GM23338 (cell line): ENCODE measurements around the gene KRTAP4-8. TPM values are rescaled to one million over a fixed set of nuclear protein-coding genes. Genes with fewer than 3 reads are reported as not detected.
"Not testable (repeated sequence)": the region's sequence is repeated elsewhere in the genome, so short reads cannot be mapped to it uniquely, and the experiment has no call there.

Source experiments
- ATAC-seq: fragments of 200-7000 bp; cut with Tn5 transposase; 3 replicates; pipeline ENCODE4 v1.9.1; 2020
- DNase-seq: peaks from one replicate; pipeline ENCODE4 v3.0.0-alpha.2; 2015; ENCODE audit warnings: low spot score
- H2AFZ ChIP-seq: fragments of 200-600 bp; sonication (generic); 2 replicates; pipeline ENCODE4 v1.8.0; 2016; ENCODE audit warnings: antibody characterized with exemption, mild to moderate bottlenecking, moderate library complexity
- H3F3A ChIP-seq: fragments of 200-600 bp; sonication (generic); replicated peaks from 2 replicates; pipeline ENCODE4 v1.8.0; 2017; ENCODE audit warnings: antibody characterized with exemption, mixed run types, low read depth
- H3K27ac ChIP-seq: fragments of 200-600 bp; sonication (generic); 2 replicates; pipeline ENCODE4 v1.6.1; 2016; ENCODE audit warnings: low read depth
- H3K27me3 ChIP-seq: fragments of 200-600 bp; sonication (generic); 2 replicates; pipeline ENCODE4 v1.8.0; 2016; ENCODE audit warnings: mild to moderate bottlenecking, mixed run types, moderate library complexity; ENCODE audit not compliant: insufficient read depth
- H3K36me3 ChIP-seq: fragments of 200-600 bp; sonication (generic); 2 replicates; pipeline ENCODE4 v1.8.0; 2016; ENCODE audit warnings: mild to moderate bottlenecking; ENCODE audit not compliant: insufficient read depth
- H3K4me1 ChIP-seq: fragments of 200-600 bp; sonication (generic); 2 replicates; pipeline ENCODE4 v1.8.0; 2016; ENCODE audit warnings: mild to moderate bottlenecking, moderate library complexity; ENCODE audit not compliant: insufficient read depth
- H3K4me2 ChIP-seq: fragments of 200-600 bp; sonication (generic); 2 replicates; pipeline ENCODE4 v1.7.1; 2017; ENCODE audit warnings: mixed run types
- H3K4me3 ChIP-seq: fragments of 200-600 bp; sonication (generic); 2 replicates; pipeline ENCODE4 v1.6.1; 2016; ENCODE audit warnings: mixed run types
- H3K79me2 ChIP-seq: fragments of 200-600 bp; sonication (generic); replicated peaks from 2 replicates; pipeline ENCODE4 v1.8.0; 2017; ENCODE audit warnings: mild to moderate bottlenecking; ENCODE audit not compliant: insufficient read depth
- H3K9me2 ChIP-seq: fragments of 200-600 bp; sonication (generic); 2 replicates; pipeline ENCODE4 v1.8.0; 2017; ENCODE audit not compliant: insufficient read depth
- H4K20me1 ChIP-seq: fragments of 200-600 bp; sonication (generic); replicated peaks from 2 replicates; pipeline ENCODE4 v1.8.0; 2017; ENCODE audit warnings: mild to moderate bottlenecking; ENCODE audit not compliant: insufficient read depth
- H3K27ac Mint-ChIP-seq: 2 replicates; pipeline ENCODE4 v1.8.0; 2020; ENCODE audit warnings: inconsistent platforms, mild to moderate bottlenecking, moderate library complexity, mixed read lengths
- H3K27me3 Mint-ChIP-seq: 3 replicates; pipeline ENCODE4 v1.8.0; 2022; ENCODE audit warnings: low read depth, mild to moderate bottlenecking, moderate library complexity, mixed read lengths, inconsistent platforms; ENCODE audit not compliant: insufficient read depth, poor library complexity
- H3K36me3 Mint-ChIP-seq: 3 replicates; pipeline ENCODE4 v1.8.0; 2021; ENCODE audit warnings: low read depth, mild to moderate bottlenecking, inconsistent platforms, moderate library complexity, mixed read lengths
- H3K4me1 Mint-ChIP-seq: 3 replicates; pipeline ENCODE4 v1.8.0; 2020; ENCODE audit warnings: mild to moderate bottlenecking, inconsistent platforms, mixed read lengths
- H3K4me3 Mint-ChIP-seq: 3 replicates; pipeline ENCODE4 v1.8.0; 2021; ENCODE audit warnings: moderate library complexity, mild to moderate bottlenecking, inconsistent platforms, mixed read lengths
- H3K9me3 Mint-ChIP-seq: 3 replicates; pipeline ENCODE4 v1.8.0; 2020; ENCODE audit warnings: moderate library complexity, mild to moderate bottlenecking, inconsistent platforms, mixed read lengths
- EZH2 ChIP-seq: fragments of 200-600 bp; sonication (generic); IDR thresholded peaks from one replicate; pipeline ENCODE4 v1.8.0; 2017; ENCODE audit warnings: antibody characterized with exemption, mild to moderate bottlenecking, low read depth; ENCODE audit not compliant: unreplicated experiment
- EZH2phosphoT487 ChIP-seq: fragments of 200-600 bp; sonication (generic); IDR thresholded peaks from one replicate; pipeline ENCODE4 v1.8.1; 2018; ENCODE audit warnings: antibody characterized with exemption; ENCODE audit not compliant: unreplicated experiment
- JUNB ChIP-seq: IDR thresholded peaks from one replicate; pipeline ENCODE4 v1.6.1; 2016; ENCODE audit warnings: antibody characterized with exemption; ENCODE audit not compliant: unreplicated experiment
- REST ChIP-seq: IDR thresholded peaks from one replicate; pipeline ENCODE4 v1.6.1; 2018; ENCODE audit warnings: antibody characterized with exemption; ENCODE audit not compliant: unreplicated experiment
- STAT1 ChIP-seq: IDR thresholded peaks from one replicate; pipeline ENCODE4 v1.6.1; 2016; ENCODE audit warnings: antibody characterized with exemption; ENCODE audit not compliant: unreplicated experiment
- ZNF114 ChIP-seq: fragments of 250-450 bp; sonication (Bioruptor Pico); IDR thresholded peaks from 2 replicates; pipeline ENCODE4 v1.5.0; 2020; ENCODE audit warnings: mild to moderate bottlenecking, moderate library complexity
- ZNF331 ChIP-seq: fragments of 250-450 bp; sonication (Bioruptor Pico); IDR thresholded peaks from 2 replicates; pipeline ENCODE4 v1.5.0; 2020; ENCODE audit warnings: low read depth, mild to moderate bottlenecking, moderate library complexity
- polyA plus RNA-seq: library from polyadenylated mRNA; unstranded; fragments of >200 nt; fragmentation: Nextera tagmentation; extraction: Ambion mirVana; gene quantifications from 2 replicates; pipeline ENCODE4 v1.2.1, GENCODE V29; 2016
- total RNA-seq: library from RNA; depleted of rRNA; stranded (reverse); fragments of >200 nt; shearing (Covaris generic); gene quantifications from 2 replicates; pipeline ENCODE4 v1.2.3, GENCODE V29; 2014

Gene KRTAP4-8
- total and polyA plus RNA-seq, 2 experiments from 2014 or later: not detected

- H3K27me3 Mint-ChIP-seq, H3K4me3 Mint-ChIP-seq: not testable (repeated sequence)
Observed at GRCh38 chr17:41084100-41084856, 13.7 kb downstream of the KRTAP4-8 start, which contains the start of gene KRTAP4-7. TSS of gene KRTAP4-7 (plus strand) at chr17:41084150. CDS start at chr17:41084207, 57 bp downstream.

GRCh38 chr17:41083427-41083826 lies 14.5 kb downstream of the KRTAP4-8 start:
- not testable (repeated sequence) for DNase-seq, H3K27me3 ChIP-seq, H3K9me3 Mint-ChIP-seq, H4K20me1 ChIP-seq, H3K4me3 ChIP-seq, H3K27me3 Mint-ChIP-seq, H3K36me3 Mint-ChIP-seq, H3K27ac ChIP-seq, H3F3A ChIP-seq, H3K27ac Mint-ChIP-seq, H2AFZ ChIP-seq, H3K9me2 ChIP-seq, H3K4me1 ChIP-seq, H3K4me3 Mint-ChIP-seq, H3K36me3 ChIP-seq, H3K4me2 ChIP-seq, ATAC-seq, H3K79me2 ChIP-seq
- peaks cover 17% of the 10 kb centered on the region for H3K4me1 Mint-ChIP-seq

More at GRCh38 chr17:41084100-41084856, 13.7 kb downstream of the KRTAP4-8 start, which contains the start of gene KRTAP4-7:
- not testable (repeated sequence) for H3K27ac Mint-ChIP-seq, H3K36me3 Mint-ChIP-seq, H3K79me2 ChIP-seq, H4K20me1 ChIP-seq, H3K27ac ChIP-seq, H3K9me3 Mint-ChIP-seq, H3K4me3 ChIP-seq, H2AFZ ChIP-seq, H3F3A ChIP-seq, H3K4me2 ChIP-seq, H3K9me2 ChIP-seq, H3K36me3 ChIP-seq, DNase-seq, H3K4me1 ChIP-seq, ATAC-seq, H3K27me3 ChIP-seq
- peaks cover 17% of the 10 kb centered on the region for H3K4me1 Mint-ChIP-seq

GRCh38 chr17:41082626-41083025 lies 15.3 kb downstream of the KRTAP4-8 start:
- ATAC-seq (no peak), DNase-seq (no peak)
- TF ChIP-seq JUNB: no peak
- no peak for TF ChIP-seq EZH2phosphoT487
- TF ChIP-seq REST: no peak
- no peak for TF ChIP-seq ZNF331 (CRISPR knock-in tag)
- TF ChIP-seq EZH2: no peak
- no peak for TF ChIP-seq STAT1
- TF ChIP-seq ZNF114 (CRISPR knock-in tag): no peak
- Mint-ChIP-seq H3K36me3 (no peaks in the 10 kb centered on the region; the same call in 2 of the 3 replicates), H3K4me3 (no peak overlapping the region), H3K27me3 (no peaks in the 10 kb centered on the region), H3K27ac (no peak overlapping the region), H3K4me1 (peaks cover 16% of the 10 kb centered on the region), H3K9me3 (no peaks in the 10 kb centered on the region; the same call in 2 of the 3 replicates)
- H3K4me1 ChIP-seq: no peaks in the 10 kb centered on the region; the same call in 1 of the 2 replicates
- no peaks in the 10 kb centered on the region for H3K27me3 ChIP-seq
- no peak overlapping the region for H3K27ac ChIP-seq
- peaks cover 2% of the 10 kb centered on the region; the same call in 1 of the 2 replicates for H3K9me2 ChIP-seq
- no peaks in the 10 kb centered on the region for H3K79me2 ChIP-seq
- H2AFZ ChIP-seq: no peak overlapping the region
- H3K4me2 ChIP-seq: no peak overlapping the region
- H3F3A ChIP-seq: no peaks in the 10 kb centered on the region
- no peaks in the 10 kb centered on the region for H3K36me3 ChIP-seq
- no peaks in the 10 kb centered on the region for H4K20me1 ChIP-seq
- H3K4me3 ChIP-seq: no peak overlapping the region
